Right renal cortex interstitium (tissue), 3 donors: Measurements from ENCODE around the gene INPP1. TPM values are rescaled to one million over a fixed set of nuclear protein-coding genes. Genes with fewer than 3 reads are reported as not detected.

Experiments used
- DNase-seq, 3 donors: peaks; one replicate each; pipeline ENCODE4 v3.0.0-alpha.2; 2013; ENCODE audit warnings: low read depth in 3 of 3, low spot score in 2 of 3
- polyA plus RNA-seq, 3 donors: library from polyadenylated mRNA; unstranded; fragments of 120-200 nt; gene quantifications; one replicate each; pipeline ENCODE4 v1.2.1, GENCODE V29; 2013; ENCODE audit not compliant: insufficient read length in 3 of 3

INPP1 gene
- polyA plus RNA-seq, 3 donors: 10.8 to 14.3 (median 14.0) TPM

DNA sequence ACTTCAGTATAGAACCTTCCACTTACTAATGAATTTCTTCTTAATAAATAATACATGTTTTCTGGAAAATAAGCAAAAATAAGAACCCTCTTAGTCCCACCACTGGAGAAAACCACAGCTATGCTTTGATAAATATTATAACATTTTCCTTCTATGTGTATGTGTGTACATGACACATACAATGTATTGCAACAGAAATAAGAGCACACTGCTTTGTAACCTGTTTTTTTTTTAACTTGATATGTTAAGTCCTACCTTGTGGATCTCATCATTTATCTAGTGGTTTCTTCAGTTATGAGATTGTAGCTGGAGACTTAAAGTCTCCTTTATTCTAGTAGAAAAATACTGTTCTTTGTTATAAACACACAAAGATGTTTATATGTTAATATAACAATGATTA lies 17.2 kb downstream of the INPP1 start:
- DNase-seq: no peak

DNA sequence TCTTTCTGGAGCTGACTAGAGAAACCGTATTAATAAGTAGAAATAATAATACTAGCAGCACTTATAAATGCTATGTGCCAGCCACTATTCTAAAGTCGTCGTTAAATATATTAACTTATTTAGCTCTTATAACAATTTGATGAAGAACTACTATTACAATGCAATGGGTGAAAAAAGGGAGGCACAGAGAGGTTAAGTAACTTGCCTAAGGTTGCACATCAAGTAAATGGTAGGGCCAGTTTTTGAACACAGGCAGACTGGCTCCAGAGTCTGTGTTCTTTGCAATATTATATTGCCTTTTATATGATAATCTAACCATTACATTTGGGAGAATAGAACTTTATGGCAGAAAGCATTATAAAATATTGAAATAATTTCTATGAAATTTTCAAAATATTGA lies 17.6 kb downstream of the INPP1 start:
- no peak for DNase-seq

DNA sequence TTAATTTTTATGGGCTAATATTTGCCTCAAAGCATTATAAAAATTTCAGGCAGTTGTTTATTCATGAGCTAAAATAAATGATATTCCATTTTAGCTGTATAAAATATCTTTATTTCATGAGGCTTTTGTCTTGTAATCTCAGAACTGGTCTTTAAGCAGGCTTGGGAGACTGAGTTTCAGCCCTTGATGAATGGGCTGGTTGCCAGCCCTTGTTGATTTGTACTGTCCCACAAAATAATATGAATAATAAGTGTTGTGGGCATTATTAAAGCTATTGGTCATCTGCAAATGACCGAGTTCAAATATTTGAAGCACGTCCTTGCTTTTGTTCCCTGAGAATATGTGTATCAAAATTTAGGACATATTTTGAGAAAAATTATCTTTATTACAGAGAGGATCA lies 18.2 kb downstream of the INPP1 start:
- DNase-seq: no peak

DNA sequence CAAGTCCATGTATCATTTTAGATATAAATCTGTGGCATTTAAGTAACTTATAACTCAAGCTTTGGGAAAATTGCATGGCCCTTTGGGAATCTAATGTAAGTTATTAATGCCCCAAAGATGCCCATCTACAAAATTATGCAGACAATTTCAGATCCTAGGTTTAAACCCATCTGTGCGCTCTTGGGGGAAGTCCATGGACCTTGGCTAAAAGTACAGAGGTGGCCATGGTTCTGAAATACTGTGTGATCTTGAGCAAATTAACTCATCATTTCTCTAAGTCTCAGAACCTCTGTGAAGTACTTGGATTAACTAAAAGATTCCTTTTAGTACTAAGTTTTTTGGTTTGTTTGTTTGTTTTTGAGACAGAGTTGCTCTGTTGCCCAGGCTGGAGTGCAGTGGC lies 19.5 kb downstream of the INPP1 start:
- no peak for DNase-seq

DNA sequence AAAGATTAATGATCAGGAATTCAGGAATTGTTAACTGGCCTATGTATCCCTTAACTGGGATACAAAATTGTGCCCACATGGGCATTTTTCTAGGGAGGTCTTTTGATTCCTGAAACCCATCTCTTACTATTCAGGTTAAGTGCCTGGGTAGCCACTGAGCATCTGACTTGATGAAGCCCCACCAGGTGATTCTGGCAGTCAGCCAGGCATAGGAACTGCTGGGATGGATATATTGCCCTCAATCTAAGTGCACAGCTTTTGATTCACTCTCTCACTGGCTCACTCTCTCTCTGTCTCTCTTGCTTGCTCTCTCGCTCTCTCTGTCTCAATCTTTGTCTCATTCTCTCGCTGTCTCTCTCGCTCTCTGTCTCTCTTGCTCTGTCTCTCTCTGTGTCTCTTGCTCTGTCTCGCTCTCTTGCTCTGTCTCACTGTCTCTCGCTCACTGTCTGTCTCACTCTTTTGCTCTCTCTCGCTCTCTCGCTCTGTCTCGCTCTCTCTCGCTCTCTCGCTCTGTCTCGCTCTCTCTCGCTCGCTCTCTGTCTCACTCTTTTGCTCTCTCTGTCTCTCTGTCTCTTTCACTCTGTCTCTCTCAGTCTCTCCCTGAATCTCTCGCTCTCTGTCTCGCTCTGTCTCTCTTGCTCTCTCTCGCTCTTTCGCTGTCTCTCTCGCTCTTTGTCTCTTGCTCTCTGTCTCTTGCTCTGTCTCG lies 22.3 kb downstream of the INPP1 start:
- DNase-seq: no peak

- DNase-seq: no peak
These were observed 22.9 kb downstream of the INPP1 start for GRCh38 chr2:190366248-190366753.

DNA sequence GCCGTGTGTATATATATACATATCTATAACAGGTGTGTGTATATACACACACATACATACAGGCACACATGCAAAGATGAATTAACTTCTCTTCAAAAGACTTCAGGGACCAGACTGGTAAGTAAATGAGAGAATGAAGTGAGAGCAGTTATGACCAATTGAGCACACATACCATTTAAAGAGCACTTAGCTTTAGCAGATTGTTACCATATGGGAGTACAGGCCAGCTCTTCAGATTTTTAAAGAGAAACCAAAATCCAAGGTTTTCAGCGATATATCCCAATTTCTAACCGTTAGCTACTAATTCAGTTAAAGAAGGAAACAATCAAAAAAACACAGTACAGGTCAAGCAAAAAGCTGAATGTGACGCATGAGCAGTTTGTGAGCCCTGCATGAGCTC lies 23.7 kb downstream of the INPP1 start:
- no peak for DNase-seq

DNA sequence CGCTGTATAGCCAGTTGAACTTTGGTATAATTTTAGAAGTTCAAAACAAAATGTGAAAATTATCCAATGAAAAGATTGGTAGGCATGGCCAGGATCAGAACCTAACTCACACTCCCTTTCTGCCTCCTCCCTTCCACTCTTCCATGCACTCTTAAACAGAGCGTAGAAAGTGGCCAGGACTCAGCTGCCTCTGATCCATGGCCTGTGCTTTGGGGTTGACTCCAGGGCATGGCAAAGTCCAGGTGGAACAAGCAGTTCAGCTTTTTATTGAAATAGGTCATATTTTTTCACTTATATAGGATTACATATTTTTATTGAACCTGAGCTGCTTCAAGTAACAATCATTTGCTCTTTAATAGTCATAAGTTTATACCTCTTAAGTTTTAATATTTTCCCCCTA lies 26.2 kb downstream of the INPP1 start:
- no peak for DNase-seq

GRCh38 chr2:190376083-190376482 lies 32.7 kb downstream of the INPP1 start:
- DNase-seq: no peak

DNA sequence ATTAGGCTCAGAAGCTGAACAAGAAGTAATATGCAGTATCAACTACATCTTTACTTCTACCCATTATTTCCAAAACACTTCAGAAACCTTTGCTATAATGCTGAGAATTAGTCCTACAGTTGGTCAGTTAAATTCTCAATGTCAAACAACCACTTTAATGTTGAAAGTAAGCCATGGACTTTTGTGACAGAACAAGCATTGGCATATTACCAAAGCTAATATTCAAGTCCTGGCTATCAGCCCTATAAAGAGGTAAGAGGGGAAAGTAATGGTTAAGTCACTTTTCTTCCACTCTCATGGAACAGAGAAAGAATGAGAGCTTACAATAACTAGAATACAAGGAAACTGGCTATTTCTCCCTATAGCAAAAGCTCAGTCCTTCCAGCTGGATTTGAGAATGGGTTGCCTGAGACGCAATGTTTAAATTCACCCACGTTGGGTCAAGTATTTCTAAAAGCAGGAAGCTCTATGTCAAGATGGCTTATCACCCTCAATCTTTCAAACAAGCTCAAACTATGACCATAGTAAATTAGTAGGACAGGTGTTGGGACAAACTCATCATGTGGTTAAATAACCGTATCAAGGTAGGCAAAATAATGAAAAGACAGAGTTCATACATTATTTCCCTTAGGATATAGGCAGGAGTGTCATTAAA lies 33.3 kb downstream of the INPP1 start:
- no peak for DNase-seq

DNA sequence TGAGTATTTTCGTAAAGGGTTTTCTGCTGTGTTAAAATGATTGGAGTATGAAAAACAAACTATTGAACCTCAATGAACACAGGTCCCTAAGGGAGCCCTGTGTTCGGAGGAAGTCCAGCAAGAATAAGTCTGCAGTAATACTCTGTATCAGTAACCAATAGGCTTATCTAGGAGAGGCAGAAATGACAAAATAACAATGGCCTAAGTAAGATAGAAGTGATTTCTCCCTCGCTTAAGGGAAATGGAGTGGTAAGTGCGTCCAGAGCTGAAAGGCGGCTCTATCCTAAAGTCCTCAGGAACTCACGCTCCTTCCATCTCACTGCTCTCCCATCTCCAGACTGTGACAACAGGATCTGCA lies 35.5 kb downstream of the INPP1 start:
- DNase-seq: no peak

GRCh38 chr2:190379249-190379964 lies 36.0 kb downstream of the INPP1 start:
- no peak for DNase-seq

DNA sequence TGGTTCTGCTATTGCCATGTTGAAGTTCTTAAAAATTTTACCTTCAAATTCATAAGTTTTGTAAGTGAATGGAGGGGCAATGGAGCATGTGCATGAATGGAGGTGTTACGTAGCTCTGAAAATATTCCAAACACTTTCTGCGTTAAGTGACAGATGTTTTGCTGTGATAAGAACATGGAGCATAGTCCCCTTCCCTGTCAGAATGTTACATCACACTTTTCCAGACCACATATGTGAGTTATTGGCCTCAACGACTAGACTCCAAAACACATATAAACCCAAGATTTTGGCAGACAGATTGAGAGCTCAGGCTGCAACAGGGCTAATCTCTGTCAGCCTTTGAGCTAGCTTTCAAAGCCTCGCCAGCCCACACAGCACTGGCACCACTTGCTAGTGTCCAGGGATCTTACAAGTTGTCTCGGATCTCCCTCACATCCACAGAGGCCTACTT lies 37.6 kb downstream of the INPP1 start:
- no peak for DNase-seq

DNA sequence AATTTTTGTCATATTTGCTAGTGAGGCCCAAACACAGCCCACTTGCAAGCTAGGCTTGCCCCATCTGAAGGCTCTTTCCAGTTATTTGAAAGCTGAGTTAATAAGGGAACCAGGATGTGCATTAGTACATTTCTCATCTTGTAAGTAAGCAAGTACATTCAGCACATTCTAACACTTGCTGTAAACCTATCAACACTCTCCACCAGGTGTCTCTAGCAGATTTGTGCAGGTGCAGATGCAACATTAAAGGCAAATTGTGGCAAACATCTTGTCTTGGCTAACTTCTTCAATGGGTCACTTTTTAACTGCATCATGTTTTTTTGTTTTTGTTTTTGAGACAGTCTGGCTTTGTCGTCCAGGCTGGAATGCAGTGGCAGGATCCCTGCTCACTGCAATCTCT lies 39.5 kb downstream of the INPP1 start:
- DNase-seq: no peak

- DNase-seq: no peak
These were observed 44.0 kb downstream of the INPP1 start for GRCh38 chr2:190387422-190387821.

DNA sequence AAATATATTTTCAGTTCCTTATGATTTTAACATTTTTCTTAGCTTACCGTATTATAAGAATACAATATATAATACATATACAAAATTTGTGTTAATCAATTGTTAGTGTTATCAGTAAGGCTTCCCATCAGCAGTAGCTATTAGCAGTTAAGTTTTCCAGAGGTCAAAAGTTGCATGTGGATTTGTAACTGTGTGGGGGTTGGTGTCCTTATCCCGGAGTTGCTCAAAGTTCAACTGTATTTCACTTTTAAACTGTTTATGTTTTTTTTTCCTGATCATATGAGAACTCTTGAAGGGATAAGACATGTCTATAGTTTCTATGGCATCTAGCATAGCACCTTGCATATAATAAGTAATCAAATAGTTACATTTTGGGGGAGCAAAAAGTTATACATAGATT lies 52.9 kb downstream of the INPP1 start:
- no peak for DNase-seq

DNA sequence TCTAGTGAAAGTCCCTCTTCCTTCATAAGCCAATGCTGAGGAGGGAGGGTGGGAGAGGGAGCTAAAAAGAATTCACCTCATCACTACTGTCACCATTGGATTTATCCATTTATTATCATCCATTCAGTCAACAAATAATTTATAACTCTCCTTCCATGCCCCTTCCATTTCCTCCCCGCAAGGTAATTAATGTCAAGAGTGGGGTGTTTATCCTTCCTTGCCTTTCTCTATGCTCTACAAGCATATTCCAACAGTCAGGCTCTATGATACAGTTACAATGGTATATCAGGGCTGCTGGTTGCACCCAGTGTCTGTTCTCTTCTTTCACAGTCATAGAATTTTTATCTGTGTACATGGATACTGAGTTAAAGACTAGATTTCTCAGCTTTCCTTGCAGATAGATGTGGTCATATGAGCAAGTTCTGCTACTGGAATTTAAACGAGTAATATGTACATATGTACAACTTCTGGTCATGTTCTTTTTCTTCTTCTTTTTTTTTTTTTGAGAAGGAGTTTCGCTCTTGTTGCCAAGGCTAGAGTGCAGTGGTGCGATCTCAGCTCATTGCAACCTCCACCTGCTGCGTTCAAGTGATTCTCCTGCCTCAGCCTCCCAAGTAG lies 59.7 kb downstream of the INPP1 start:
- no peak for DNase-seq

GRCh38 chr2:190404487-190404886 lies 61.1 kb downstream of the INPP1 start:
- no peak for DNase-seq

DNA sequence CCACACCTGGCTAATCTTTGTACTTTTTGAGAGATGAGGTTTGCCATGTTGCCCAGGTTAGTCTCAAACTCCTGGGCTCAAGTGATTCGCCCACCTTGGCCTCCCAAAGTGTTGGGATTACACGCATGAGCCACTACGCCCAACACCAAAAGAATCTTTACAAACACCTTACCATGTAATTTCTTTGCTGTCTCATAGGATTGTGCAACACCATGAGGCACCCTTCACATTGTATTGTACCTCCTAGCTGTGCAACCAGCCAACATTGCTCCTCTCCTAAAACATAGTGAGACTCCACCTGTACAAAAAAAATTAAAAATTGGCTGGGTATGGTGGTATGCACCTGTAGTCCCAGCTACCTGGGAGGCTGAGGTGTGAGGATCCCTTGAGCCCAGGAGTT lies 61.7 kb downstream of the INPP1 start:
- no peak for DNase-seq

DNA sequence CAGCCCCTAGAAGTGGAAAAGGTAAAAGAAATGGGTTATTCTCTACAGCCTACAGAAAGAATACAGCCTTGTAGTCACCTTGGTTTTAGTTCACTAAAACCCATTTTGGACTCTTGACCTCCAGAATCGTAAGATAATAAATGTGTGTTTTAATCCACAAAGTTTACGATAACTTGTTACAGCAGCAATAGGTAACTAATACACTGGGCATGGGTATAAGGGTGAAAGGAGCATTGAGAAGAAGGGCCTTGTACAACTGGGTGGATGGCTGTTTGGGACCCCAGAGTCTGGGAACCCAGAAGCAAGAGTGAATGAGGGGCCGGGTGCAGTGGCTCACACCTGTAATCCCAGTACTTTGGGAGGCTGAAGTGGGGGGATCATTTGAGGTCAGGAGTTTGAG lies 62.6 kb downstream of the INPP1 start:
- no peak for DNase-seq

DNA sequence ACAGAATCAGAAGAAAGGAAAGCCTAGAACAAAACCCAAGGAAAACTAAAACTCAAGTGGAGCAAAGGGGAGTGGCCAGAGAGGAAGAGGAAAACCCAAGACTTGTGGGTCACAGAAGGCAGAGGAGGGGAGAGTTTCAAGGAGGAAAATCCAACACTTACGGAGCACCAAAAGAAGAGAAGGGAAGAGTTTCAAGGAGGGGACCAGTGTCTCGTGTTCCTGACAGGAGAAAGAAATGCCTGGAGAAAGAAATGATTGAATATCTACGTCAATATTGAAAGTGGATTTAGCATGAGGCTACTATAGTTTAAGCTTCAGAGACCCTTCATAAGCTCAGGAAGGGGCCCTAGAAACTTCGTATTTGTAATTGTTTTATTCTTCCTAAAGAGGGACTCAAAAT lies 63.4 kb downstream of the INPP1 start:
- no peak for DNase-seq
